ENCODE results near the gene OR4D2. TPM values are rescaled to one million over a fixed set of nuclear protein-coding genes. Genes with fewer than 3 reads are reported as not detected.
A peak's percentile ranks its signal among the peaks of the same experiment; 100 is the strongest.
"Not testable (repeated sequence)": the region's sequence is repeated elsewhere in the genome, so short reads cannot be mapped to it uniquely, and the experiment has no call there.

Gene OR4D2
- polyA plus RNA-seq, 1 donor (not counting 4 experiments of a cell fraction or from before 2014, with no cell fraction given): not detected

DNA sequence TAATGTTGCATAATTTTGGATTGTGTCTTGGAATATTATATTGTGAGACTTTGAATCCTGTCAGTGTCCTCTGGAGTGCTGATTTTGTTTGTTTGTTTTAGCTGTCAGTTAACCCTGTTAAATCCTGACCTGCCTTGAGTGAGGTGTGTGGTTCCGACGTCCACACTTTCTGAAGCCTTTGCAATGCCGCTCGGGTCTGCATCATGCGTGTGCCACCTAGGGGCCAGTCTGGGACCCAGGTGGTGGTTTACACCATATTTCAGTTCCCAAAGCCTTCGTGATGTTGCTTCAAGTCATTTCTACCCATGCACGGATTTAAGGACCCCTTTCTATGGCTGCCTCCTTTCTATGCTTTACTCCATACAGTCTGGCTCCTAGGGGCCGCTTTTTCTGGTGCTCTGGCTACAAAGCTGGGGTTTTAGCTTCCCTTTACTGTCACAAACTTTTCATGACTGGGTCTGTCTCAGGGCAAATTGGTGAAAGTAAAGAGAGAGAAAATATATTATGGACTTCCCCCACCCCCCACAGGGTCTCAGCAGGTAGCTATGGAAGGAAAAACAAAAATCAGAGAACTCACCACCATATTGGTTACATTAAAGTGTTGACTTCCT, 30.0 kb upstream of the OR4D2 start:
- no peak for FAIRE-seq
- dilution Hi-C loops (cut with MboI; ENCODE audit: extremely low pct_ligation_motif_present, low sequenced_read_pairs): no loop called here
- peak; percentile 40 to 60 (median 49) for TF ChIP-seq CTCF (optimal IDR thresholded peaks at IDR 0.05 in 1 of 3, IDR thresholded peaks at IDR 0.05 in 1 of 3, conservative IDR thresholded peaks at IDR 0.05 in 1 of 3; ENCODE audit: extremely low read depth in 1 of 3, insufficient read depth in 2 of 3, low read length in 3 of 3)
- TF ChIP-seq EZH2 (IDR thresholded peaks at IDR 0.05; ENCODE audit: low read length): no peak

GRCh38 chr17:58141505-58141904, 25.3 kb upstream of the OR4D2 start:
- H3K9ac ChIP-seq (ENCODE audit: control insufficient read depth, extremely low read depth, insufficient read depth, low read length): no peak overlapping the region
- no peak for FAIRE-seq
- H3K9me1 ChIP-seq (ENCODE audit: control insufficient read depth, extremely low read depth, insufficient read depth, low read length): no peaks in the 10 kb centered on the region
- no peak overlapping the region for H2AFZ ChIP-seq (ENCODE audit: control insufficient read depth, low read length)
- no peaks in the 10 kb centered on the region for H3K79me2 ChIP-seq (ENCODE audit: control insufficient read depth, insufficient read depth, low read length)
- no peaks in the 10 kb centered on the region for H3K9me3 ChIP-seq (ENCODE audit: control insufficient read depth, low read depth, low read length)
- no peaks in the 10 kb centered on the region for H3K36me3 ChIP-seq (ENCODE audit: control insufficient read depth in 2 of 2, extremely low read depth in 1 of 2, insufficient read depth in 2 of 2, low read length in 2 of 2)
- H3K27me3 ChIP-seq (ENCODE audit: control insufficient read depth, extremely low read depth, insufficient read depth, low read length): peaks cover 9% of the 10 kb centered on the region
- H3K4me2 ChIP-seq (ENCODE audit: control insufficient read depth, extremely low read depth, insufficient read depth, low read depth, low read length): no peak overlapping the region
- no peak for TF ChIP-seq EZH2 (IDR thresholded peaks at IDR 0.05; ENCODE audit: low read length)
- TF ChIP-seq CTCF (optimal IDR thresholded peaks at IDR 0.05 in 1 of 3, IDR thresholded peaks at IDR 0.05 in 1 of 3, conservative IDR thresholded peaks at IDR 0.05 in 1 of 3; ENCODE audit: extremely low read depth in 1 of 3, insufficient read depth in 2 of 3, low read length in 3 of 3): no peak
- DNase-seq (ENCODE audit: low read depth, low spot score): no peak
- H4K20me1 ChIP-seq (ENCODE audit: control insufficient read depth, extremely low read depth, insufficient read depth, low read length): no peaks in the 10 kb centered on the region
- no peak overlapping the region for H3K4me3 ChIP-seq (ENCODE audit: control insufficient read depth in 2 of 3, extremely low read depth in 1 of 3, insufficient read depth in 2 of 3, low read depth in 1 of 3, low read length in 3 of 3)
- no peak overlapping the region for H3K27ac ChIP-seq (ENCODE audit: control insufficient read depth, insufficient read depth, low read length)
- H3K4me1 ChIP-seq (ENCODE audit: control insufficient read depth, extremely low read depth, insufficient read depth, low read length): no peaks in the 10 kb centered on the region
- dilution Hi-C loops (cut with MboI; ENCODE audit: extremely low pct_ligation_motif_present, low sequenced_read_pairs): no loop called here

More for the DNA sequence above, 30.0 kb upstream of the OR4D2 start:
- Histone ChIP-seq H3K4me2 (ENCODE audit: control insufficient read depth, extremely low read depth, insufficient read depth, low read depth, low read length) (no peak overlapping the region), H3K9me3 (ENCODE audit: control insufficient read depth, low read depth, low read length) (no peaks in the 10 kb centered on the region), H3K36me3 (ENCODE audit: control insufficient read depth in 2 of 2, extremely low read depth in 1 of 2, insufficient read depth in 2 of 2, low read length in 2 of 2) (no peaks in the 10 kb centered on the region), H3K79me2 (ENCODE audit: control insufficient read depth, insufficient read depth, low read length) (no peaks in the 10 kb centered on the region), H2AFZ (ENCODE audit: control insufficient read depth, low read length) (no peak overlapping the region), H3K9ac (ENCODE audit: control insufficient read depth, extremely low read depth, insufficient read depth, low read length) (no peak overlapping the region), H3K4me1 (ENCODE audit: control insufficient read depth, extremely low read depth, insufficient read depth, low read length) (no peaks in the 10 kb centered on the region), H3K4me3 (ENCODE audit: control insufficient read depth in 2 of 3, extremely low read depth in 1 of 3, insufficient read depth in 2 of 3, low read depth in 1 of 3, low read length in 3 of 3) (no peak overlapping the region), H4K20me1 (ENCODE audit: control insufficient read depth, extremely low read depth, insufficient read depth, low read length) (no peaks in the 10 kb centered on the region), H3K9me1 (ENCODE audit: control insufficient read depth, extremely low read depth, insufficient read depth, low read length) (no peaks in the 10 kb centered on the region), H3K27ac (ENCODE audit: control insufficient read depth, insufficient read depth, low read length) (no peak overlapping the region), H3K27me3 (ENCODE audit: control insufficient read depth, extremely low read depth, insufficient read depth, low read length) (peaks cover 20% of the 10 kb centered on the region)
- DNase-seq (ENCODE audit: low read depth, low spot score): no peak

- H3K9me1 ChIP-seq (ENCODE audit: control insufficient read depth, extremely low read depth, insufficient read depth, low read length); H3K79me2 ChIP-seq (ENCODE audit: control insufficient read depth, insufficient read depth, low read length); H3K9ac ChIP-seq (ENCODE audit: control insufficient read depth, extremely low read depth, insufficient read depth, low read length); dilution Hi-C loops (cut with MboI; ENCODE audit: extremely low pct_ligation_motif_present, low sequenced_read_pairs); H3K4me1 ChIP-seq (ENCODE audit: control insufficient read depth, extremely low read depth, insufficient read depth, low read length); H3K27me3 ChIP-seq (ENCODE audit: control insufficient read depth, extremely low read depth, insufficient read depth, low read length); H3K9me3 ChIP-seq (ENCODE audit: control insufficient read depth, low read depth, low read length); H3K36me3 ChIP-seq (ENCODE audit: control insufficient read depth in 2 of 2, extremely low read depth in 1 of 2, insufficient read depth in 2 of 2, low read length in 2 of 2); H3K27ac ChIP-seq (ENCODE audit: control insufficient read depth, insufficient read depth, low read length); FAIRE-seq; H2AFZ ChIP-seq (ENCODE audit: control insufficient read depth, low read length); H3K4me2 ChIP-seq (ENCODE audit: control insufficient read depth, extremely low read depth, insufficient read depth, low read depth, low read length); DNase-seq (ENCODE audit: low read depth, low spot score); H3K4me3 ChIP-seq (ENCODE audit: control insufficient read depth in 2 of 3, extremely low read depth in 1 of 3, insufficient read depth in 2 of 3, low read depth in 1 of 3, low read length in 3 of 3); H4K20me1 ChIP-seq (ENCODE audit: control insufficient read depth, extremely low read depth, insufficient read depth, low read length): not testable (repeated sequence)
Observed at GRCh38 chr17:58143335-58143734, 23.4 kb upstream of the OR4D2 start.

All from keratinocyte (primary cell).